Measurements from ENCODE around the gene RNF103.

DNA sequence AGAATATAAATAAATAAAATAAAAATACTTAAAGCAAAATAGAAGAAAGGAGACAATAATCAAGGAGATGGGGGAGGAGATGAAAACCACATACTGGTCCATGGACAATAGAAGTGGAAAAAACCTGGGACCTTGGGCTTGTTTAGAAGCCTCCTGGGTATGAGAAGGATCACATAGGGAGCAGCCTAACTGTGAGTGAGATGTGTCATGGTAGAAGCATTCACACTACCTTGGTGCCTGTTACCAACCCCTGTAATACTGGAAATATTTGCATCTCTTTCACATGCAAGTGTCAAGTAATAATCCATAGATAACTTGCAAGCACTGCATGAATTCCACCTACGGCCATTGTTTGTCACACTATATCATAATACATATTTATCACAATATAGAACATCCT, 23.2 kb upstream of the RNF103 start:
- no peak for TF ChIP-seq POLR2AphosphoS5 (IDR thresholded peaks at IDR 0.05; ENCODE audit: insufficient read depth, low read depth, low read length)
- TF ChIP-seq, protein P1, sequence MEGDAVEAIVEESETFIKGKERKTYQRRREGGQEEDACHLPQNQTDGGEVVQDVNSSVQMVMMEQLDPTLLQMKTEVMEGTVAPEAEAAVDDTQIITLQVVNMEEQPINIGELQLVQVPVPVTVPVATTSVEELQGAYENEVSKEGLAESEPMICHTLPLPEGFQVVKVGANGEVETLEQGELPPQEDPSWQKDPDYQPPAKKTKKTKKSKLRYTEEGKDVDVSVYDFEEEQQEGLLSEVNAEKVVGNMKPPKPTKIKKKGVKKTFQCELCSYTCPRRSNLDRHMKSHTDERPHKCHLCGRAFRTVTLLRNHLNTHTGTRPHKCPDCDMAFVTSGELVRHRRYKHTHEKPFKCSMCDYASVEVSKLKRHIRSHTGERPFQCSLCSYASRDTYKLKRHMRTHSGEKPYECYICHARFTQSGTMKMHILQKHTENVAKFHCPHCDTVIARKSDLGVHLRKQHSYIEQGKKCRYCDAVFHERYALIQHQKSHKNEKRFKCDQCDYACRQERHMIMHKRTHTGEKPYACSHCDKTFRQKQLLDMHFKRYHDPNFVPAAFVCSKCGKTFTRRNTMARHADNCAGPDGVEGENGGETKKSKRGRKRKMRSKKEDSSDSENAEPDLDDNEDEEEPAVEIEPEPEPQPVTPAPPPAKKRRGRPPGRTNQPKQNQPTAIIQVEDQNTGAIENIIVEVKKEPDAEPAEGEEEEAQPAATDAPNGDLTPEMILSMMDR (IDR thresholded peaks at IDR 0.05; ENCODE audit: extremely low read depth in 1 of 2, insufficient read depth in 1 of 2, low read depth in 1 of 2, low read length in 2 of 2): no peak
- no peak for TF ChIP-seq POLR2A (IDR thresholded peaks at IDR 0.05; ENCODE audit: low read depth, low read length)
- TF ChIP-seq EZH2 (IDR thresholded peaks at IDR 0.05; ENCODE audit: borderline replicate concordance, low read depth, low read length, severe bottlenecking): no peak
- TF ChIP-seq MYC (IDR thresholded peaks at IDR 0.05; ENCODE audit: low read depth, low read length): no peak

All from endothelial cell of umbilical vein (primary cell).